ENCODE data around the gene CA9.

The CA9 gene

DNA sequence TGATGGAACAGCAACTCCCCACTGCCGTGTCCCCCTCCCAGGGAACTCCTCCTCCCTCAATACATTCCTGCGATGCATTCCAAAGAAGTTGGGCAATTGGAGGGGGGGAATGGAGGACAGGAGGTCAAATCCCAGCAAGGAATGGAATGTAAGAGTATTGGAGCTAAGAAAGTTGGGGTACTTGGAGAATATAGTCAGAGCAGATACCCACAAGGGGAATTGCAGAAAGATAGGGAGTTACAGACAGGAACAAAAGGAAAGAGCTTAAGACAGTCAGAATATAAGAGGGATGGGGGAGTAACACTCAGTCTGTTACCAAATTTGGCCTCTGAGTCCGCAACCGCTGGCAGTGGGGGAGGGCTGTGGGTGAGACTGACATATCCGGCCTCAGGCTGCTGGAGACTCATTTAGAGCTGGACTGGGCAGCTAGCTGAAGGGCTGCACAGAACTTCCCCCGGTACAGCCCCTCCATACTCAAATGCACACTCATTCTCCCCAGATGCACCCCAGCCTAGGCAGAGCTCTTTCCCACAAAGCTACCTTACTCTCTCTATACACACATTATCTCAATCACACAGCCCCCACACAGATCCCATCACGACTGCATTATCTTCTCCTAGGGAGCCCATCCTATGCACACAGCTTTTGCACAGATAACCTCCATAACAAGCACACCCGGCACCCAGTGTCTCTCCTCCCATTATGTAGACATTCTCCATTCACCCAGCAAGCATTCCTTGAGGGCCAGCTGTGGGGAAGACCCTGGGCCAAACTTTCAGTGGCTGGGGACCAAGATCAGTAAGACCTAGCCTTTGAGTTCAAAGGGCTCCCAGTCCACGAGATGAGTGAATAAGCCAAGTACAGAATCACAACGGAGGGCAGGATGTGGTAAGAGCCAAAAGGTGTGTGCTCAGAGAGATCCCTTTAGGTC lies 54.6 kb downstream of the CA9 start:
- Histone ChIP-seq H3K4me1 (peaks cover 9% of the 10 kb centered on the region), H3K4me3 (ENCODE audit: low read depth, low read length) (no peak overlapping the region), H3K9me3 (no peaks in the 10 kb centered on the region), H3K27me3 (no peaks in the 10 kb centered on the region), H3K36me3 (peaks cover 22% of the 10 kb centered on the region)
- TF ChIP-seq, protein P1, sequence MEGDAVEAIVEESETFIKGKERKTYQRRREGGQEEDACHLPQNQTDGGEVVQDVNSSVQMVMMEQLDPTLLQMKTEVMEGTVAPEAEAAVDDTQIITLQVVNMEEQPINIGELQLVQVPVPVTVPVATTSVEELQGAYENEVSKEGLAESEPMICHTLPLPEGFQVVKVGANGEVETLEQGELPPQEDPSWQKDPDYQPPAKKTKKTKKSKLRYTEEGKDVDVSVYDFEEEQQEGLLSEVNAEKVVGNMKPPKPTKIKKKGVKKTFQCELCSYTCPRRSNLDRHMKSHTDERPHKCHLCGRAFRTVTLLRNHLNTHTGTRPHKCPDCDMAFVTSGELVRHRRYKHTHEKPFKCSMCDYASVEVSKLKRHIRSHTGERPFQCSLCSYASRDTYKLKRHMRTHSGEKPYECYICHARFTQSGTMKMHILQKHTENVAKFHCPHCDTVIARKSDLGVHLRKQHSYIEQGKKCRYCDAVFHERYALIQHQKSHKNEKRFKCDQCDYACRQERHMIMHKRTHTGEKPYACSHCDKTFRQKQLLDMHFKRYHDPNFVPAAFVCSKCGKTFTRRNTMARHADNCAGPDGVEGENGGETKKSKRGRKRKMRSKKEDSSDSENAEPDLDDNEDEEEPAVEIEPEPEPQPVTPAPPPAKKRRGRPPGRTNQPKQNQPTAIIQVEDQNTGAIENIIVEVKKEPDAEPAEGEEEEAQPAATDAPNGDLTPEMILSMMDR (IDR thresholded peaks at IDR 0.05; ENCODE audit: low read depth, low read length), result no peak
- DNase-seq, result no peak

DNA sequence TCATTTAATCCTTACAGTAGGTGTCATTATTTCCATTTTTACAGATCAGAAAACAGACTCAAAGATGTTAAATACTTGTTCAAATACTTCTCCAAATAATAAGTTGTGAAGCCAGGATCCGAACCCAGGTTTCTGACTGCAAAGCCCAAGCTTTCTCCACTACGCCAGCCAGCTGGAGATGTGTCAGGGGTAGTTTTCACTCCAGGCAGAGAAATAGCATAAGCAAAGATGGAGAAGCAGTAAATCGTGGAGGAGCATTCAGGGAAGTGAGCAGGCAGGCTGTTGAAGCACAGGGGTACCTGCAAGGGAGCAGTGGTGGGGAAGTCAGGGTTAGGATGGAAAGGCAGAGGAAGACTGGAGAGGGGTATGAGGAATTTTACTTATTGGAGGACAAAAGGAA lies 55.4 kb downstream of the CA9 start:
- H3K4me1 ChIP-seq, result peaks cover 9% of the 10 kb centered on the region
- H3K9me3 ChIP-seq, result no peaks in the 10 kb centered on the region
- no peak overlapping the region for H3K4me3 ChIP-seq (ENCODE audit: low read depth, low read length)
- TF ChIP-seq, protein P1 (IDR thresholded peaks at IDR 0.05; ENCODE audit: low read depth, low read length), result no peak
- H3K36me3 ChIP-seq, result peaks cover 15% of the 10 kb centered on the region
- DNase-seq, result no peak
- no peaks in the 10 kb centered on the region for H3K27me3 ChIP-seq

DNA sequence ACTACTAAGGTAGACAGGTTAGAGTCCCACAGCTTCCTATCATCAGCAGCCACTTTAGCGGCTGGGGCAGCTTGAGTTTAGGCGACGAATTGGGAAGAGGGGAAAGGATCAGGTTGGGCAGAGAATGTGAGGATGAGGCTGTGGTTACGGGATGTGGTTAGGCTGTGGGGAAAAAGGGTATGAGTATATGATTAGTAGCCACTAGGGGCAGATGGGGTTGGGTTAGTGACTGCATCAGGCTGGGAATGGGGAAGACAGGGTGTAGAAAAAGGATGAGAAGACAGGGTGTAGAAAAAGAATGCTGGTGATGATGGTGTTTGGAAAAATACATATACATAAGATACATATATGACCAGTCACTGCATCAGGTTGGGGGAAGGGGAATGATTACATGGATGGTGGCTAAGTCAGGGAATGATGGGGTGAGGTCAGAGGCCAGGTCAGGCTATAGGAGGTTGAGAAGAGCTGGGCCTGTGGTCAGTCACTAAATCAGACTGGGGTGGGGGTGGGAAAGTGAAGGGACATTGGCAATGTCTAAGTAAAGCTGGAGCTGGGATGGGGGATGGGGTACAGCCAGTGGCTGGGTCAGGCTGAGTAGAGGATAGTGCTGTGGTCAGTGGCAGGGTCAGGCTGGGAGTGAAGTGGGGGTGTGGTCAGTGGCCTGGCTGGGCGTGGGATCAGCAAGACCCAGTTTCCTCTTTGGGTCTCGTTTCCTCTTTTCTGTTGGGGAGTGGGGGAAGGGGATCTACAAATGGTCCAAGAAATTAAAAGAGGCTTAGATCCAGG lies 56.2 kb downstream of the CA9 start:
- TF ChIP-seq, protein P1 (IDR thresholded peaks at IDR 0.05; ENCODE audit: low read depth, low read length), result peak; percentile 75
- peaks cover 9% of the 10 kb centered on the region for H3K4me1 ChIP-seq
- H3K9me3 ChIP-seq, result no peaks in the 10 kb centered on the region
- H3K36me3 ChIP-seq, result peaks cover 7% of the 10 kb centered on the region
- H3K4me3 ChIP-seq (ENCODE audit: low read depth, low read length), result no peak overlapping the region
- peak; percentile 44 for DNase-seq
- H3K27me3 ChIP-seq, result no peaks in the 10 kb centered on the region

DNA sequence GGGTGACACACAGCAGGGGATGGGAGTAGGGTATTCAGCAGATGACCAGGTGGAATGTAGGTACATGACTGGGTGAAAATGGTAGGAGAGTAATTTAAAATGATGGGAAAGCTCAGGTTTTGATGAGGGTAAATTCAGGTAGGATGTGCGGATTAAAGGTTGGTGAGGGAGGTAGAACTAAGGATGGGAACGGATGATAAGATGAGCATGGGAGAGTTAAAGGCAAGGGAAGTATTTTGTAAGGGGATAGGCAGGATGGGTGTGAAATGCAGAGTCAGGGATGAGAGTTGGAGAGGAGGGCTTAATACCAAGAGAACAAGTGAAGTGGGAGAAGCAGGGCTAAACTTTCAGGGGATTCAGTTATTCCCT lies 56.7 kb downstream of the CA9 start:
- Histone ChIP-seq H3K4me1 (peaks cover 9% of the 10 kb centered on the region), H3K27me3 (no peaks in the 10 kb centered on the region), H3K36me3 (peaks cover 3% of the 10 kb centered on the region), H3K4me3 (ENCODE audit: low read depth, low read length) (peak overlapping the region; percentile 92; the same call in 1 of the 2 replicates), H3K9me3 (no peaks in the 10 kb centered on the region)
- TF ChIP-seq, protein P1 (IDR thresholded peaks at IDR 0.05; ENCODE audit: low read depth, low read length), result no peak
- DNase-seq, result no peak
